HepG2 (cell line): ENCODE measurements around the gene SDC4. TPM values are rescaled to one million over a fixed set of nuclear protein-coding genes. Genes with fewer than 3 reads are reported as not detected.

ENCODE experiments used
- ARID4A ChIP-seq: sonication (generic); formaldehyde crosslinking; IDR thresholded peaks from 2 replicates; pipeline ENCODE4 v1.5.0; 2020; ENCODE audit warnings: mild to moderate bottlenecking, missing genetic modification reagents, borderline replicate concordance
- BCL3 ChIP-seq: sonication (generic); formaldehyde crosslinking; IDR thresholded peaks from 2 replicates; pipeline ENCODE4 v1.5.1; 2020; ENCODE audit warnings: mild to moderate bottlenecking, missing genetic modification reagents, moderate library complexity
- DNMT3B ChIP-seq: conservative IDR thresholded peaks from 2 replicates; pipeline ENCODE4 v1.6.1; 2016; ENCODE audit warnings: missing biosample characterization, control low read depth
- FOXA1 ChIP-seq, 2 experiments: fragments of 450-650 bp in 1 of 2; sonication (generic) in 1 of 2; formaldehyde crosslinking in 1 of 2; IDR thresholded peaks; 2 replicates each; pipeline versions ENCODE4 v1.4.0 to v1.6.1; 2016 to 2020; ENCODE audit warnings: missing genetic modification reagents in 1 of 2
- HIVEP1 ChIP-seq: sonication (generic); formaldehyde crosslinking; IDR thresholded peaks from 2 replicates; pipeline ENCODE4 v1.4.0; 2020; ENCODE audit warnings: mild to moderate bottlenecking, missing genetic modification reagents
- HMGXB3 ChIP-seq: sonication (generic); formaldehyde crosslinking; IDR thresholded peaks from 2 replicates; pipeline ENCODE4 v1.4.0; 2020; ENCODE audit warnings: missing genetic modification reagents, borderline replicate concordance
- IRF9 ChIP-seq: sonication (generic); formaldehyde crosslinking; IDR thresholded peaks from 2 replicates; pipeline ENCODE4 v1.8.0; 2022; ENCODE audit warnings: missing genetic modification reagents, mild to moderate bottlenecking, borderline replicate concordance
- PATZ1 ChIP-seq: sonication (generic); formaldehyde crosslinking; IDR thresholded peaks from 2 replicates; pipeline ENCODE4 v1.4.0; 2020; ENCODE audit warnings: missing genetic modification reagents
- REPIN1 ChIP-seq: sonication (generic); formaldehyde crosslinking; IDR thresholded peaks from 2 replicates; pipeline ENCODE4 v1.8.0; 2022; ENCODE audit warnings: missing genetic modification reagents, low read depth, mild to moderate bottlenecking, borderline replicate concordance
- YEATS4 ChIP-seq: sonication (generic); formaldehyde crosslinking; IDR thresholded peaks from 2 replicates; pipeline ENCODE4 v1.4.0; 2020; ENCODE audit warnings: missing genetic modification reagents, borderline replicate concordance
- ZBTB7B ChIP-seq: sonication (generic); formaldehyde crosslinking; IDR thresholded peaks from 2 replicates; pipeline ENCODE4 v1.4.0; 2020; ENCODE audit warnings: missing genetic modification reagents
- ZNF224 ChIP-seq: sonication (generic); formaldehyde crosslinking; IDR thresholded peaks from 2 replicates; pipeline ENCODE4 v1.5.0; 2020; ENCODE audit warnings: mild to moderate bottlenecking, missing genetic modification reagents
- ZNF557 ChIP-seq: sonication (generic); formaldehyde crosslinking; IDR thresholded peaks from 2 replicates; pipeline ENCODE4 v1.4.0; 2020; ENCODE audit warnings: missing genetic modification reagents
- ZNF773 ChIP-seq: sonication (generic); formaldehyde crosslinking; IDR thresholded peaks from 2 replicates; pipeline ENCODE4 v1.4.0; 2020; ENCODE audit warnings: missing genetic modification reagents, borderline replicate concordance
- polyA plus RNA-seq, 8 experiments: library from polyadenylated mRNA; depleted of rRNA in 3 of 8; stranded (reverse) in 7 of 8; unstranded in 1 of 8; fragments of >200 nt; fragmentation: Illumina TruSeq in 4 of 8; extraction: Trizol in 4 of 8; gene quantifications; 2 replicates each; pipeline versions ENCODE4 v1.2.1 to v1.2.3, GENCODE V29; 2011 to 2016; ENCODE audit warnings: low read depth in 4 of 8, missing spikeins in 1 of 8, mixed read lengths in 1 of 8; ENCODE audit not compliant: insufficient read depth in 1 of 8
- total RNA-seq, 5 experiments: library from RNA; depleted of rRNA; stranded (reverse); fragments of >200 nt; fragmentation: Illumina TruSeq; extraction: Trizol; gene quantifications; 2 replicates each; pipeline ENCODE4 v1.2.3, GENCODE V29; 2016; ENCODE audit warnings: low read depth in 1 of 5

Gene SDC4
- total and polyA plus RNA-seq, 2 of the 13 experiments (the other 11 are each of a cell fraction or from before 2014, with no cell fraction given) = 49.0 to 65.1 TPM

GRCh38 chr20:45347936-45348778 lies at the start of gene SDC4 (continued):
- peak; percentile 41; the same call in 1 of the 2 replicates for TF ChIP-seq REPIN1
- peak; percentile 87; the same call in 1 of the 2 replicates for TF ChIP-seq DNMT3B (CRISPR knock-in tag)
- no peak for TF ChIP-seq FOXA1 (IDR thresholded peaks at IDR 0.05)
- no peak for TF ChIP-seq FOXA1 (CRISPR knock-in tag; IDR thresholded peaks at IDR 0.05)
- TF ChIP-seq HIVEP1 (CRISPR knock-in tag) = peak; percentile 56; the same call in 1 of the 2 replicates
- peak; percentile 66; the same call in 1 of the 2 replicates for TF ChIP-seq BCL3 (CRISPR knock-in tag)
- no peak for TF ChIP-seq ZBTB7B (CRISPR knock-in tag)
- TF ChIP-seq PATZ1 (CRISPR knock-in tag) = peak; percentile 93
- peak; percentile 78 for TF ChIP-seq ARID4A (CRISPR knock-in tag)
- TF ChIP-seq YEATS4 (CRISPR knock-in tag) = peak; percentile 18; the same call in 1 of the 2 replicates
- TF ChIP-seq ZNF557 = peak; percentile 50; the same call in 1 of the 2 replicates
- peak; percentile 80; the same call in 1 of the 2 replicates for TF ChIP-seq HMGXB3 (CRISPR knock-in tag)
- TF ChIP-seq IRF9 = peak; percentile 96; the same call in 1 of the 2 replicates
- peak; percentile 62; the same call in 1 of the 2 replicates for TF ChIP-seq ZNF224
- no peak for TF ChIP-seq ZNF773 (CRISPR knock-in tag)
